A549 (cell line): Measurements from ENCODE around the gene CXCL10. TPM values are rescaled to one million over a fixed set of nuclear protein-coding genes. Genes with fewer than 3 reads are reported as not detected.

Experiments
- ATAC-seq, 2 experiments: fragments of 200-7000 bp in 1 of 2; fragments of >200 bp in 1 of 2; cut with Nextera tagmentation in 1 of 2; cut with Tn5 transposase in 1 of 2; 3 replicates each; pipeline versions ENCODE4 v1.8.0 to v1.9.1; 2018 to 2020; ENCODE audit warnings: mild to moderate bottlenecking in 1 of 2, moderate library complexity in 1 of 2
- CTCF ChIA-PET: fragments of 300-600 bp; sonication (Branson Sonifier 250); formaldehyde crosslinking; extraction: SDS; loops from one replicate; lab custom pipeline; 2021; ENCODE audit warnings: antibody characterized with exemption, inconsistent platforms; lab: Yijun Ruan, JAX
- POLR2A ChIA-PET: fragments of 350-600 bp; formaldehyde crosslinking; extraction: SDS; loops from one replicate; lab custom pipeline; 2021; ENCODE audit warnings: antibody characterized with exemption, inconsistent platforms; lab: Yijun Ruan, JAX
- DNase-seq, 2 experiments: peaks; one replicate each; pipeline versions ENCODE4 v3.0.0 to v3.0.0-alpha.2; 2011 to 2016; ENCODE audit warnings: low read depth in 1 of 2, low spot score in 1 of 2
- FAIRE-seq: peaks from 2 replicates; lab custom pipeline; 2011; peaks lifted over from hg19 to GRCh38; lab: Jason Lieb, UNC
- H3K27ac ChIP-seq, 2 experiments: fragments of >200 bp; sonication (Bioruptor Twin); formaldehyde crosslinking; 3 replicates each; pipeline ENCODE4 v1.5.1; 2016 to 2017
- H3K4me1 ChIP-seq: fragments of >200 bp; sonication (Bioruptor Twin); formaldehyde crosslinking; 3 replicates; pipeline ENCODE4 v1.6.1; 2016
- H3K4me2 ChIP-seq: fragments of >200 bp; sonication (Bioruptor Twin); formaldehyde crosslinking; 3 replicates; pipeline ENCODE4 v1.6.1; 2016
- H3K4me3 ChIP-seq: fragments of >200 bp; sonication (Bioruptor Twin); formaldehyde crosslinking; 3 replicates; pipeline ENCODE4 v1.5.1; 2016
- H3K9me3 ChIP-seq: fragments of >200 bp; sonication (Bioruptor Twin); formaldehyde crosslinking; 3 replicates; pipeline ENCODE4 v1.6.1; 2016
- BHLHE40 ChIP-seq: IDR thresholded peaks from 2 replicates; pipeline ENCODE4 v1.6.1; 2012; ENCODE audit warnings: low read depth, low read length, inconsistent platforms
- CBX2 ChIP-seq: fragments of 200-600 bp; sonication (generic); IDR thresholded peaks from 2 replicates; pipeline ENCODE4 v1.6.1; 2016; ENCODE audit warnings: low read depth, mild to moderate bottlenecking, borderline replicate concordance
- EP300 ChIP-seq, 2 experiments: fragments of >200 bp; sonication (Bioruptor Twin); formaldehyde crosslinking; IDR thresholded peaks; 2 replicates in 1 of 2; 3 replicates in 1 of 2; pipeline ENCODE4 v1.6.1; 2016 to 2017
- ESRRA ChIP-seq: fragments of 150-350 bp; IDR thresholded peaks from 2 replicates; pipeline ENCODE4 v1.6.1; 2014; ENCODE audit warnings: mild to moderate bottlenecking, low read length, borderline replicate concordance
- FOXS1 ChIP-seq: fragments of 250-450 bp; sonication (Bioruptor Pico); IDR thresholded peaks from 2 replicates; pipeline ENCODE4 v1.5.0; 2020; ENCODE audit warnings: mild to moderate bottlenecking, moderate library complexity
- HOXA7 ChIP-seq: fragments of 250-450 bp; sonication (Bioruptor Pico); IDR thresholded peaks from 2 replicates; pipeline ENCODE4 v1.5.0; 2020; ENCODE audit warnings: mild to moderate bottlenecking, moderate library complexity
- HOXB13 ChIP-seq: fragments of 250-450 bp; sonication (Bioruptor Pico); IDR thresholded peaks from 2 replicates; pipeline ENCODE4 v1.5.0; 2020; ENCODE audit warnings: low read depth, mild to moderate bottlenecking, moderate library complexity
- JUN ChIP-seq, 2 experiments: fragments of >200 bp; sonication (Bioruptor Twin); formaldehyde crosslinking; IDR thresholded peaks; 2 replicates in 1 of 2; 3 replicates in 1 of 2; pipeline ENCODE4 v1.6.1; 2016 to 2017
- JUNB ChIP-seq: fragments of >200 bp; sonication (Bioruptor Twin); formaldehyde crosslinking; IDR thresholded peaks from 2 replicates; pipeline ENCODE4 v1.6.1; 2016
- KDM1A ChIP-seq: fragments of 200-600 bp; sonication (generic); IDR thresholded peaks from 2 replicates; pipeline ENCODE4 v1.6.1; 2016; ENCODE audit warnings: low read depth, mild to moderate bottlenecking
- KDM5A ChIP-seq: fragments of 200-600 bp; sonication (generic); IDR thresholded peaks from 2 replicates; pipeline ENCODE4 v1.6.1; 2016; ENCODE audit warnings: antibody characterized with exemption, mild to moderate bottlenecking
- MAX ChIP-seq: IDR thresholded peaks from 2 replicates; pipeline ENCODE4 v1.6.1; 2012
- NR3C1 ChIP-seq: fragments of >200 bp; sonication (Bioruptor Twin); formaldehyde crosslinking; IDR thresholded peaks from 3 replicates; pipeline ENCODE4 v1.6.1; 2017
- PBX3 ChIP-seq: IDR thresholded peaks from 2 replicates; pipeline ENCODE4 v1.6.1; 2012
- PHF8 ChIP-seq: fragments of 200-600 bp; sonication (generic); IDR thresholded peaks from 2 replicates; pipeline ENCODE4 v1.6.1; 2016; ENCODE audit warnings: low read depth, mild to moderate bottlenecking, antibody characterized with exemption, moderate library complexity, borderline replicate concordance
- POLR2A ChIP-seq: IDR thresholded peaks from 2 replicates; pipeline ENCODE4 v1.6.1; 2012; ENCODE audit warnings: mild to moderate bottlenecking, low read length
- POLR2AphosphoS2 ChIP-seq: conservative IDR thresholded peaks from 2 replicates; pipeline ENCODE4 v1.6.1; 2012; ENCODE audit warnings: low read length, improper control_type of control experiment, inconsistent platforms
- RARB ChIP-seq: fragments of 250-450 bp; sonication (Bioruptor Pico); IDR thresholded peaks from 2 replicates; pipeline ENCODE4 v1.8.0; 2021; ENCODE audit warnings: mild to moderate bottlenecking, moderate library complexity
- RCOR1 ChIP-seq: fragments of 150-350 bp; IDR thresholded peaks from 2 replicates; pipeline ENCODE4 v1.6.1; 2014; ENCODE audit warnings: antibody characterized with exemption, low read length, low read depth
- RFX5 ChIP-seq: fragments of 450-650 bp; IDR thresholded peaks from 2 replicates; pipeline ENCODE4 v1.7.1; 2014; ENCODE audit warnings: antibody characterized with exemption, mild to moderate bottlenecking, moderate library complexity
- RNF2 ChIP-seq: fragments of 200-600 bp; sonication (generic); IDR thresholded peaks from 2 replicates; pipeline ENCODE4 v1.6.1; 2016; ENCODE audit warnings: low read depth, mild to moderate bottlenecking, antibody characterized with exemption, moderate library complexity, borderline replicate concordance
- SMC3 ChIP-seq: fragments of >200 bp; sonication (Bioruptor Twin); formaldehyde crosslinking; IDR thresholded peaks from 3 replicates; pipeline ENCODE4 v1.6.1; 2018; ENCODE audit warnings: inconsistent platforms
- TFCP2L1 ChIP-seq: fragments of 250-450 bp; sonication (Bioruptor Pico); IDR thresholded peaks from 2 replicates; pipeline ENCODE4 v1.5.0; 2021; ENCODE audit warnings: mild to moderate bottlenecking
- TP53 ChIP-seq: fragments of 250-450 bp; sonication (Bioruptor Pico); IDR thresholded peaks from 2 replicates; pipeline ENCODE4 v1.5.0; 2021; ENCODE audit warnings: mild to moderate bottlenecking, moderate library complexity
- USF2 ChIP-seq: fragments of 450-650 bp; IDR thresholded peaks from 2 replicates; pipeline ENCODE4 v1.6.1; 2014; ENCODE audit warnings: antibody characterized with exemption
- ZFP36 ChIP-seq: fragments of 450-650 bp; IDR thresholded peaks from 2 replicates; pipeline ENCODE4 v1.6.1; 2014; ENCODE audit warnings: borderline replicate concordance; ENCODE audit not compliant: partially characterized antibody
- ZNF302 ChIP-seq: fragments of 250-450 bp; sonication (Bioruptor Pico); IDR thresholded peaks from 2 replicates; pipeline ENCODE4 v1.9.0; 2021; ENCODE audit warnings: inconsistent platforms, mild to moderate bottlenecking, moderate library complexity
- WGBS: methylation state at CpG from one replicate; pipeline ENCODE4 v1.1.6; 2017; ENCODE audit errors: missing lambda C conversion rate; 5-methylcytosine and 5-hydroxymethylcytosine counted together
- polyA plus RNA-seq, 4 experiments: library from polyadenylated mRNA; depleted of rRNA in 3 of 4; stranded (reverse); fragments of >200 nt; fragmentation: RNase III in 1 of 4; extraction: RNeasy Plus Mini Kit Qiagen cat#74134 plus additional on column Dnase treatment in 1 of 4; gene quantifications; 2 replicates in 3 of 4; 3 replicates in 1 of 4; pipeline ENCODE4 v1.2.3, GENCODE V29; 2011 to 2017
- TF ChIP-seq, protein P1 (sequence below): fragments of >200 bp; sonication (Bioruptor Twin); formaldehyde crosslinking; IDR thresholded peaks from 3 replicates; pipeline ENCODE4 v1.5.1; 2016

The CXCL10 gene
- polyA plus RNA-seq, 2 of the 4 experiments (the other 2 are of a cell fraction) = not detected

DNA sequence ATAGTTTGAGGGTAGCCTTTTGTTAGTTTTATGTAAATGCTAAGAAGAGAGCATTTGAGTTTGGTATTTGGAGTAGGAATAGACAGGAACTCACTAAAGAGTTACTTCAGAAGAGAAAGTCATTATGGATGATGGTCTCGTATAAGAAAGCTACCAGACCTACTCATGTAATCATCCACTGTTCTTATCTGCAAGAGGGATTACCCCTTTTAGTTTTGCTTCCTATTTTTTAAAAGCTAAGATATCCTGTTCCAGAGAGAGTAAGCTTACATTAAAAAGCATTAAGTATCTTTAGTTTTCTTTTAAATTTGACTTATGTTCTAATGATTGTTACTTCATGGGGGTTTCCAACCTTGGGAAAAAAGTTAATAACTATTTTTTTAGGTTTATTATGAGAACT, 38.7 kb upstream of the CXCL10 start:
- no peaks in the 10 kb centered on the region for H3K4me1 ChIP-seq
- ATAC-seq (no peak), FAIRE-seq (no peak), DNase-seq (no peak)
- TF ChIP-seq POLR2A = no peak
- TF ChIP-seq JUNB = no peak
- TF ChIP-seq HOXA7 (CRISPR knock-in tag) = no peak
- TF ChIP-seq POLR2AphosphoS2 = no peak
- TF ChIP-seq PHF8 = no peak
- TF ChIP-seq, all 56 proteins: peak for 0
- no peak overlapping the region for H3K27ac ChIP-seq
- no peak overlapping the region for H3K4me2 ChIP-seq
- ChIA-PET POLR2A (no interaction called here), CTCF (interaction anchor here (0.7 to 1.6 kb wide), 2 partner anchors 26 to 66 kb away, joined by 4 to 11 read pairs; no protein-coding TSS in a partner anchor)
- no peak overlapping the region for H3K4me3 ChIP-seq
- 94% methylated on average over 1 of the region's 1 CpG for WGBS
- no peaks in the 10 kb centered on the region for H3K9me3 ChIP-seq

DNA sequence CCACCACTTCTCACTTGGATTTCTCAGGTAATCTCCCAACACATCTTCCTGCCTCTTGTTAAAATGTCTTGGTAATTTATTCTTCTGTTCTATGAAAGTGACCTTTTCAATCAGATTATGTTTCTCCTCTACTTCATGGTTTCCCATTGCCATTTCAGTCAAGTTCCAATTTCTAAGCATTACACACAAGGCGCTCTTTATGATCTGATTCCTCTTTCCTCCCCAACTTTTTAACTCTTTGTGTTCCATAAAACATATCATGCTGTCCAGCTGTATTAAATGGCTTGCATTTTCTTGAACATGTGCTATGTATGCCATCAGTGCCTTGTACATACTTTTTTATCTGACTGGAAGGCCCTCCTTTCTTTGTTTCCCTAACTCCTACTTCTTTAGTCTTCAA, 38.1 kb upstream of the CXCL10 start:
- Histone ChIP-seq H3K9me3 (no peaks in the 10 kb centered on the region), H3K27ac (no peak overlapping the region), H3K4me3 (no peak overlapping the region), H3K4me1 (no peaks in the 10 kb centered on the region), H3K4me2 (no peak overlapping the region)
- no peak for DNase-seq
- ChIA-PET POLR2A (no interaction called here), CTCF (no interaction called here)
- TF ChIP-seq HOXB13 (CRISPR knock-in tag) (no peak), KDM5A (no peak), SMC3 (no peak), RNF2 (no peak), USF2 (no peak), KDM1A (no peak), RARB (CRISPR knock-in tag) (no peak), TP53 (CRISPR knock-in tag) (no peak), JUNB (no peak)
- TF ChIP-seq, protein P1, sequence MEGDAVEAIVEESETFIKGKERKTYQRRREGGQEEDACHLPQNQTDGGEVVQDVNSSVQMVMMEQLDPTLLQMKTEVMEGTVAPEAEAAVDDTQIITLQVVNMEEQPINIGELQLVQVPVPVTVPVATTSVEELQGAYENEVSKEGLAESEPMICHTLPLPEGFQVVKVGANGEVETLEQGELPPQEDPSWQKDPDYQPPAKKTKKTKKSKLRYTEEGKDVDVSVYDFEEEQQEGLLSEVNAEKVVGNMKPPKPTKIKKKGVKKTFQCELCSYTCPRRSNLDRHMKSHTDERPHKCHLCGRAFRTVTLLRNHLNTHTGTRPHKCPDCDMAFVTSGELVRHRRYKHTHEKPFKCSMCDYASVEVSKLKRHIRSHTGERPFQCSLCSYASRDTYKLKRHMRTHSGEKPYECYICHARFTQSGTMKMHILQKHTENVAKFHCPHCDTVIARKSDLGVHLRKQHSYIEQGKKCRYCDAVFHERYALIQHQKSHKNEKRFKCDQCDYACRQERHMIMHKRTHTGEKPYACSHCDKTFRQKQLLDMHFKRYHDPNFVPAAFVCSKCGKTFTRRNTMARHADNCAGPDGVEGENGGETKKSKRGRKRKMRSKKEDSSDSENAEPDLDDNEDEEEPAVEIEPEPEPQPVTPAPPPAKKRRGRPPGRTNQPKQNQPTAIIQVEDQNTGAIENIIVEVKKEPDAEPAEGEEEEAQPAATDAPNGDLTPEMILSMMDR = no peak
- ATAC-seq = no peak
- no peak for FAIRE-seq
- 12% methylated on average over 1 of the region's 1 CpG for WGBS

DNA sequence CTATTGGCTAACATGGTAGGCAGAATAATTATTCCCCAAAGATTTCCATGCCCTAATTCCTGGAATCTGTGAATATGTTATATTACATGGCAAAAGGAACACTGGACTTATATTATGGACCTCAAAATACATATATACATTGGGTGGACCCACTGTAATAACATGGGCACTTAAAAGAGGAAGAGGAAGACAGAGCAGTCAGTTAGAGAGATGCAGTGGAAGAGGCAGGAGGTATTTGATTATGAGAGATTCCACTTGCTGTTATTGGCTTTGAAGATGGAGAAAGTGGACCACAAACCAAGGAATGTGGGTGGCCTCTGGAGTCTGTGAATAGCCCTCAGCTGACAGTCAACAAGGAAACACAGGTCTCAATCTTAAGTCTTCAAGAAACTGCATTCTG, 37.2 kb upstream of the CXCL10 start:
- no peaks in the 10 kb centered on the region for H3K9me3 ChIP-seq
- no peak overlapping the region for H3K4me3 ChIP-seq
- POLR2A ChIA-PET = no interaction called here
- no peak overlapping the region for H3K4me2 ChIP-seq
- H3K4me1 ChIP-seq = no peaks in the 10 kb centered on the region
- TF ChIP-seq PBX3 (no peak), NR3C1 (no peak), ESRRA (no peak), RFX5 (no peak), EP300 (IDR thresholded peaks at IDR 0.05) (no peak), ZFP36 (no peak), TFCP2L1 (CRISPR knock-in tag) (no peak), RCOR1 (no peak), CBX2 (no peak), RARB (CRISPR knock-in tag) (no peak), BHLHE40 (no peak), ZNF302 (no peak), FOXS1 (CRISPR knock-in tag) (no peak), MAX (no peak), JUN (IDR thresholded peaks at IDR 0.05) (no peak), SMC3 (no peak)
- FAIRE-seq (no peak), DNase-seq (no peak), ATAC-seq (no peak)
- H3K27ac ChIP-seq = no peak overlapping the region
- CTCF ChIA-PET = no interaction called here
